WTC11 (cell line): ENCODE data around the gene ZBTB6. TPM values are rescaled to one million over a fixed set of nuclear protein-coding genes. Genes with fewer than 3 reads are reported as not detected.

ENCODE experiments used
- ATAC-seq: fragments of 200-7000 bp; cut with Tn5 transposase; 2 replicates; pipeline ENCODE4 v1.10.0; 2021; ENCODE audit warnings: mild to moderate bottlenecking, moderate library complexity
- CTCF ChIA-PET: fragments of 300-600 bp; sonication (Branson Sonifier 250); formaldehyde crosslinking; loops from one replicate; lab custom pipeline; 2021; ENCODE audit warnings: antibody characterized with exemption; lab: Charles Lee
- POLR2A ChIA-PET: fragments of 350-600 bp; sonication (Branson Sonifier 250); formaldehyde crosslinking; loops from one replicate; lab custom pipeline; 2021; ENCODE audit warnings: antibody characterized with exemption; lab: Charles Lee
- DNase-seq: peaks from one replicate; pipeline ENCODE4 v3.0.0; 2021; ENCODE audit warnings: low spot score
- H3K27ac Mint-ChIP-seq: 2 replicates; pipeline ENCODE4 v1.8.0; 2021; ENCODE audit warnings: mixed read lengths
- H3K27me3 Mint-ChIP-seq: 2 replicates; pipeline ENCODE4 v1.8.0; 2021; ENCODE audit warnings: low read depth, mild to moderate bottlenecking, moderate library complexity, mixed read lengths
- H3K36me3 Mint-ChIP-seq: 2 replicates; pipeline ENCODE4 v1.8.0; 2021; ENCODE audit warnings: mixed read lengths
- H3K4me1 Mint-ChIP-seq: 2 replicates; pipeline ENCODE4 v1.8.0; 2022; ENCODE audit warnings: mixed read lengths
- H3K4me3 Mint-ChIP-seq: 2 replicates; pipeline ENCODE4 v1.8.0; 2021; ENCODE audit warnings: mild to moderate bottlenecking, moderate library complexity, mixed read lengths
- H3K9me3 Mint-ChIP-seq: 2 replicates; pipeline ENCODE4 v1.8.0; 2021; ENCODE audit warnings: mixed read lengths
- ATF2 ChIP-seq: sonication (generic); formaldehyde crosslinking; IDR thresholded peaks from 2 replicates; pipeline ENCODE4 v1.8.1; 2022; ENCODE audit warnings: low read depth, missing genetic modification reagents, borderline replicate concordance
- E2F5 ChIP-seq: sonication (generic); formaldehyde crosslinking; IDR thresholded peaks from 2 replicates; pipeline ENCODE4 v1.8.1; 2022; ENCODE audit warnings: mild to moderate bottlenecking, moderate library complexity, missing genetic modification reagents
- ELF4 ChIP-seq: sonication (generic); formaldehyde crosslinking; IDR thresholded peaks from 2 replicates; pipeline ENCODE4 v1.8.1; 2022; ENCODE audit warnings: low read depth, mild to moderate bottlenecking, moderate library complexity, missing genetic modification reagents
- EMX1 ChIP-seq: fragments of 250-450 bp; sonication (Bioruptor Pico); IDR thresholded peaks from 2 replicates; pipeline ENCODE4 v1.8.0; 2021; ENCODE audit warnings: mild to moderate bottlenecking
- ERG ChIP-seq: fragments of 250-450 bp; sonication (Bioruptor Pico); IDR thresholded peaks from 2 replicates; pipeline ENCODE4 v1.8.0; 2021; ENCODE audit warnings: mild to moderate bottlenecking
- FOXP1 ChIP-seq: sonication (generic); formaldehyde crosslinking; IDR thresholded peaks from 2 replicates; pipeline ENCODE4 v1.8.0; 2022; ENCODE audit warnings: missing genetic modification reagents, mild to moderate bottlenecking, moderate library complexity, borderline replicate concordance
- GABPB1 ChIP-seq: sonication (generic); formaldehyde crosslinking; IDR thresholded peaks from 2 replicates; pipeline ENCODE4 v1.8.1; 2023; ENCODE audit warnings: mild to moderate bottlenecking, missing genetic modification reagents
- JAZF1 ChIP-seq: fragments of 250-450 bp; sonication (Bioruptor Pico); IDR thresholded peaks from 2 replicates; pipeline ENCODE4 v1.9.0; 2021; ENCODE audit warnings: moderate library complexity, mild to moderate bottlenecking, inconsistent platforms
- MLX ChIP-seq: sonication (generic); formaldehyde crosslinking; IDR thresholded peaks from 2 replicates; pipeline ENCODE4 v1.8.1; 2023; ENCODE audit warnings: mild to moderate bottlenecking, missing genetic modification reagents, moderate library complexity
- NFATC4 ChIP-seq: fragments of 250-450 bp; sonication (Bioruptor Pico); IDR thresholded peaks from 2 replicates; pipeline ENCODE4 v1.9.0; 2021; ENCODE audit warnings: mild to moderate bottlenecking
- NR3C1 ChIP-seq: sonication (generic); formaldehyde crosslinking; conservative IDR thresholded peaks from 2 replicates; pipeline ENCODE4 v1.8.1; 2023; ENCODE audit warnings: low read depth, mild to moderate bottlenecking, missing genetic modification reagents
- SOX15 ChIP-seq: fragments of 250-450 bp; sonication (Bioruptor Pico); IDR thresholded peaks from 2 replicates; pipeline ENCODE4 v1.9.0; 2021; ENCODE audit warnings: mild to moderate bottlenecking
- TP53 ChIP-seq: sonication (generic); formaldehyde crosslinking; IDR thresholded peaks from 2 replicates; pipeline ENCODE4 v1.8.1; 2023; ENCODE audit warnings: mild to moderate bottlenecking, missing genetic modification reagents
- ZBTB21 ChIP-seq: sonication (generic); formaldehyde crosslinking; IDR thresholded peaks from 2 replicates; pipeline ENCODE4 v1.8.1; 2023; ENCODE audit warnings: mild to moderate bottlenecking, missing genetic modification reagents, borderline replicate concordance
- ZMAT4 ChIP-seq: fragments of 250-450 bp; sonication (Bioruptor Pico); IDR thresholded peaks from 2 replicates; pipeline ENCODE4 v1.9.0; 2021; ENCODE audit warnings: mild to moderate bottlenecking
- ZNF121 ChIP-seq: sonication (generic); formaldehyde crosslinking; IDR thresholded peaks from 2 replicates; pipeline ENCODE4 v1.8.0; 2023; ENCODE audit warnings: missing genetic modification reagents
- ZNF317 ChIP-seq: sonication (generic); formaldehyde crosslinking; IDR thresholded peaks from 2 replicates; pipeline ENCODE4 v1.8.1; 2023; ENCODE audit warnings: low read depth, mild to moderate bottlenecking, moderate library complexity, missing genetic modification reagents, borderline replicate concordance
- ZNF423 ChIP-seq: fragments of 250-450 bp; sonication (Bioruptor Pico); IDR thresholded peaks from 2 replicates; pipeline ENCODE4 v2.1.2; 2022; ENCODE audit warnings: mild to moderate bottlenecking, moderate library complexity
- total RNA-seq: library from RNA; stranded (reverse); gene quantifications from 3 replicates; pipeline ENCODE4 v1.2.3, GENCODE V29; 2021

ZBTB6 gene
- total RNA-seq, 1 experiment from 2014 or later = 9.0 TPM

- TF ChIP-seq MLX = no peak
- no peak for TF ChIP-seq NR3C1 (CRISPR knock-in tag)
- TF ChIP-seq ZNF317 (CRISPR knock-in tag) = peak; percentile 100
- TF ChIP-seq GABPB1 (CRISPR knock-in tag) = peak; percentile 10; the same call in 1 of the 2 replicates
- peak; percentile 74; the same call in 1 of the 2 replicates for TF ChIP-seq ZMAT4 (CRISPR knock-in tag)
Observed at GRCh38 chr9:122940749-122941581, 27.8 kb upstream of the ZBTB6 start, which contains the start of gene RABGAP1 (continued).

GRCh38 chr9:122940454-122940748 lies 27.3 kb upstream of the ZBTB6 start:
- no peak for TF ChIP-seq ZMAT4 (CRISPR knock-in tag)
- TF ChIP-seq EMX1 = 0 out of 2 replicates have a peak, but pooled peaks have one; percentile 50
- TF ChIP-seq NFATC4 = 0 out of 2 replicates have a peak, but pooled peaks have one; percentile 34
- 0 out of 2 replicates have a peak, but pooled peaks have one; percentile 35 for TF ChIP-seq ERG
- TF ChIP-seq, all 79 proteins: peak for 3
- peaks cover 16% of the 10 kb centered on the region for H3K4me1 Mint-ChIP-seq
- peaks cover 16% of the 10 kb centered on the region for H3K36me3 Mint-ChIP-seq
- H3K9me3 Mint-ChIP-seq = no peaks in the 10 kb centered on the region
- H3K27ac Mint-ChIP-seq = peak overlapping the region; percentile 91
- ChIA-PET POLR2A (interaction anchor here (0.5 to 2.3 kb wide), 11 partner anchors 9 to 1973 kb away, joined by 3 to 44 read pairs (median 4); partner anchors contain the start of genes RC3H2, ZBTB26 and ZBTB6), CTCF (interaction anchor here (0.7 to 1.5 kb wide), 4 partner anchors 9 to 409 kb away, joined by 3 to 10 read pairs (median 4); partner anchors contain the start of gene ZBTB26)
- no peak for DNase-seq
- no peak for ATAC-seq
- H3K27me3 Mint-ChIP-seq = no peaks in the 10 kb centered on the region; the same call in 1 of the 2 replicates
- peak overlapping the region; percentile 92 for H3K4me3 Mint-ChIP-seq

GRCh38 chr9:122939601-122940000 lies 26.5 kb upstream of the ZBTB6 start:
- Mint-ChIP-seq H3K9me3 (no peaks in the 10 kb centered on the region), H3K4me3 (no peak overlapping the region), H3K36me3 (peaks cover 16% of the 10 kb centered on the region), H3K4me1 (peaks cover 10% of the 10 kb centered on the region), H3K27ac (peak overlapping the region; percentile 91), H3K27me3 (no peaks in the 10 kb centered on the region; the same call in 1 of the 2 replicates)
- POLR2A ChIA-PET = interaction anchor here (2.2 to 2.3 kb wide), 2 partner anchors 8 to 26 kb away, joined by 44 read pairs; partner anchors contain the start of genes ZBTB26 and ZBTB6
- TF ChIP-seq FOXP1 (CRISPR knock-in tag) (no peak), TP53 (CRISPR knock-in tag) (no peak), SOX15 (no peak), JAZF1 (no peak), E2F5 (no peak), ELF4 (CRISPR knock-in tag) (no peak), ZBTB21 (CRISPR knock-in tag) (no peak), ZNF423 (CRISPR knock-in tag) (no peak)
- ATAC-seq (no peak), DNase-seq (no peak)
- CTCF ChIA-PET = interaction anchor here (1.0 to 1.5 kb wide), 2 partner anchors 8 to 17 kb away, joined by 3 to 10 read pairs; partner anchors contain the start of gene ZBTB26

GRCh38 chr9:122936883-122937282 lies 23.8 kb upstream of the ZBTB6 start:
- DNase-seq (no peak), ATAC-seq (no peak)
- Mint-ChIP-seq H3K27me3 (no peaks in the 10 kb centered on the region; the same call in 1 of the 2 replicates), H3K9me3 (no peaks in the 10 kb centered on the region), H3K36me3 (peaks cover 16% of the 10 kb centered on the region), H3K4me3 (no peak overlapping the region), H3K27ac (no peak overlapping the region)
- CTCF ChIA-PET = no interaction called here
- POLR2A ChIA-PET = no interaction called here
- TF ChIP-seq ATF2 (no peak), ZNF121 (CRISPR knock-in tag) (peak; percentile 47; the same call in 1 of the 2 replicates)
- TF ChIP-seq, all 79 proteins: peak for 1
- peaks cover 12% of the 10 kb centered on the region for H3K4me1 Mint-ChIP-seq
